ENCODE measurements around the gene TIGAR. TPM values are rescaled to one million over a fixed set of nuclear protein-coding genes. Genes with fewer than 3 reads are reported as not detected.

The TIGAR gene
- total RNA-seq, 1 experiment from 2014 or later = 27.5 TPM

DNA sequence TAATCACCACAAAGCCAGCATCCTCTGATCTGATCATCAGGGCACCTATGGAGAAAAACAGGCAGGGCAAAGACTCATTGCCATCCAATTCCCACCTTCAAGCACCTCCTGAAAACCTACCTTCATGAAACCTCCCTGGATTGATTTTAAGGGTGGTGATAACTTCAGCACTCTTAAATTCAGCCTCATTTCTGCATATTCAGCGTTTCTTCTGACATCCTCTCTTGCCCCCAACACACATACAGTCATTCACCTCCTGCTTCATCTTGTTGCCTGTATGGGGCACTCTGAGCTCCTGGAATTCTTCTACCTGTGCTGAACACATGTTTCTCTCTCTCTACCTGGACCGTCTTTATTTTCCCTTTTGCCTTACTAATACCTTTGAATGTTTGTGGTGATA, 51.6 kb downstream of the TIGAR start:
- TF ChIP-seq, protein P1, sequence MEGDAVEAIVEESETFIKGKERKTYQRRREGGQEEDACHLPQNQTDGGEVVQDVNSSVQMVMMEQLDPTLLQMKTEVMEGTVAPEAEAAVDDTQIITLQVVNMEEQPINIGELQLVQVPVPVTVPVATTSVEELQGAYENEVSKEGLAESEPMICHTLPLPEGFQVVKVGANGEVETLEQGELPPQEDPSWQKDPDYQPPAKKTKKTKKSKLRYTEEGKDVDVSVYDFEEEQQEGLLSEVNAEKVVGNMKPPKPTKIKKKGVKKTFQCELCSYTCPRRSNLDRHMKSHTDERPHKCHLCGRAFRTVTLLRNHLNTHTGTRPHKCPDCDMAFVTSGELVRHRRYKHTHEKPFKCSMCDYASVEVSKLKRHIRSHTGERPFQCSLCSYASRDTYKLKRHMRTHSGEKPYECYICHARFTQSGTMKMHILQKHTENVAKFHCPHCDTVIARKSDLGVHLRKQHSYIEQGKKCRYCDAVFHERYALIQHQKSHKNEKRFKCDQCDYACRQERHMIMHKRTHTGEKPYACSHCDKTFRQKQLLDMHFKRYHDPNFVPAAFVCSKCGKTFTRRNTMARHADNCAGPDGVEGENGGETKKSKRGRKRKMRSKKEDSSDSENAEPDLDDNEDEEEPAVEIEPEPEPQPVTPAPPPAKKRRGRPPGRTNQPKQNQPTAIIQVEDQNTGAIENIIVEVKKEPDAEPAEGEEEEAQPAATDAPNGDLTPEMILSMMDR (conservative IDR thresholded peaks at IDR 0.05) = no peak
- H3K23me2 ChIP-seq (ENCODE audit: insufficient read length, low read depth, low read length, poor library complexity, severe bottlenecking) = no peaks in the 10 kb centered on the region

More for the DNA sequence above, 51.6 kb downstream of the TIGAR start:
- H3T11ph ChIP-seq (ENCODE audit: low read length) = no peak overlapping the region
- no peaks in the 10 kb centered on the region for H3K79me2 ChIP-seq (ENCODE audit: insufficient read depth, low read length)
- H3K4me1 ChIP-seq (ENCODE audit: insufficient read depth, low read length) = no peaks in the 10 kb centered on the region
- H2AFZ ChIP-seq (ENCODE audit: low read length) = no peak overlapping the region
- Mint-ChIP-seq H3K9me3 (no peaks in the 10 kb centered on the region), H3K27me3 (ENCODE audit: low read depth) (no peaks in the 10 kb centered on the region; the same call in 1 of the 2 replicates), H3K36me3 (ENCODE audit: insufficient read depth in 1 of 3, low read depth in 3 of 3) (no peaks in the 10 kb centered on the region), H3K4me3 (no peak overlapping the region), H3K27ac (no peak overlapping the region; a peak in 1 of 7 replicates), H3K4me1 (no peaks in the 10 kb centered on the region)
- no peak overlapping the region for H3K9ac ChIP-seq (ENCODE audit: extremely low read depth, insufficient read length, low read length)
- no peak overlapping the region for H4K8ac ChIP-seq (replicated peaks; ENCODE audit: insufficient read length, low read depth, low read length)
- H4K91ac ChIP-seq (ENCODE audit: insufficient read length, low read depth, low read length) = no peak overlapping the region
- no CpG with 5 or more reads among the region's 2 CpGs for WGBS (ENCODE audit: extremely low coverage, insufficient read length, low lambda C conversion rate)
- H3K14ac ChIP-seq (ENCODE audit: insufficient read depth, low read length) = no peak overlapping the region
- H3K27me3 ChIP-seq (ENCODE audit: insufficient read depth, low read length) = no peaks in the 10 kb centered on the region
- H3K79me1 ChIP-seq (ENCODE audit: insufficient read depth, low read depth, low read length, poor library complexity, severe bottlenecking) = no peaks in the 10 kb centered on the region
- no peak overlapping the region for H2BK12ac ChIP-seq (ENCODE audit: insufficient read length, low read depth, low read length)
- H2BK120ac ChIP-seq (ENCODE audit: low read depth, low read length, poor library complexity, severe bottlenecking) = no peak overlapping the region
- no peak overlapping the region for H3K4ac ChIP-seq (ENCODE audit: low read depth, low read length)
- no peak overlapping the region for H3K56ac ChIP-seq (ENCODE audit: insufficient read length, low read depth, low read length)
- H3K4me2 ChIP-seq (ENCODE audit: insufficient read depth, insufficient read length, low read length) = no peak overlapping the region
- H2BK15ac ChIP-seq (ENCODE audit: low read depth, low read length) = no peak overlapping the region
- no peak overlapping the region for H2BK5ac ChIP-seq (ENCODE audit: insufficient read length, low read length)
- no peak for DNase-seq
- H3K27ac ChIP-seq (ENCODE audit: insufficient read length, low read depth, low read length) = no peak overlapping the region
- H3K18ac ChIP-seq (ENCODE audit: insufficient read length, low read depth, low read length) = no peak overlapping the region
- H2BK20ac ChIP-seq (ENCODE audit: low read depth, low read length, poor library complexity, severe bottlenecking) = no peak overlapping the region
- H3K23ac ChIP-seq (ENCODE audit: insufficient read length, low read depth, low read length) = no peak overlapping the region
- H4K20me1 ChIP-seq (ENCODE audit: control insufficient read depth, insufficient read depth, insufficient read length) = no peaks in the 10 kb centered on the region
- no peaks in the 10 kb centered on the region for H3K9me3 ChIP-seq (ENCODE audit: control insufficient read depth, low read depth, low read length)
- H4K5ac ChIP-seq (ENCODE audit: insufficient read length, low read depth, low read length) = no peak overlapping the region
- H2AK5ac ChIP-seq (ENCODE audit: insufficient read length, low read length) = no peak overlapping the region
